ENCODE data around the gene PRRT1B.

DNA sequence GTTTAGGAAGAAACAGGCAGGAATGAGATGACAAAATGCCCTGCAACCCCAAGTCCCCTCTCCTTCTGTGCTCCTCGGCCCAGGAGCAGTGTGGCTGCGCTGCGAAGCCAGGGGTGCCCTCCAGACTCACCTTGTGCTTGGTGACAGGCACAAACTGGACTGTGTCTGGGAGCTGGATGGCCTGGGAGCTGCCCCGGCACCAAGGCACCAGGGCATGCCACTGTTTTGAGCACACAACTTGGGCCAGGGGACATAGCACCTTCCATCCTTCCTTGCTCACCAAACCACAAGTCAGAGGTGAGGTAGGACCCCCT is 51.1 kb downstream of the PRRT1B start:
- TF ChIP-seq, protein P1, sequence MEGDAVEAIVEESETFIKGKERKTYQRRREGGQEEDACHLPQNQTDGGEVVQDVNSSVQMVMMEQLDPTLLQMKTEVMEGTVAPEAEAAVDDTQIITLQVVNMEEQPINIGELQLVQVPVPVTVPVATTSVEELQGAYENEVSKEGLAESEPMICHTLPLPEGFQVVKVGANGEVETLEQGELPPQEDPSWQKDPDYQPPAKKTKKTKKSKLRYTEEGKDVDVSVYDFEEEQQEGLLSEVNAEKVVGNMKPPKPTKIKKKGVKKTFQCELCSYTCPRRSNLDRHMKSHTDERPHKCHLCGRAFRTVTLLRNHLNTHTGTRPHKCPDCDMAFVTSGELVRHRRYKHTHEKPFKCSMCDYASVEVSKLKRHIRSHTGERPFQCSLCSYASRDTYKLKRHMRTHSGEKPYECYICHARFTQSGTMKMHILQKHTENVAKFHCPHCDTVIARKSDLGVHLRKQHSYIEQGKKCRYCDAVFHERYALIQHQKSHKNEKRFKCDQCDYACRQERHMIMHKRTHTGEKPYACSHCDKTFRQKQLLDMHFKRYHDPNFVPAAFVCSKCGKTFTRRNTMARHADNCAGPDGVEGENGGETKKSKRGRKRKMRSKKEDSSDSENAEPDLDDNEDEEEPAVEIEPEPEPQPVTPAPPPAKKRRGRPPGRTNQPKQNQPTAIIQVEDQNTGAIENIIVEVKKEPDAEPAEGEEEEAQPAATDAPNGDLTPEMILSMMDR (conservative IDR thresholded peaks at IDR 0.05; ENCODE audit: low read depth, low read length), result no peak
- no peak for TF ChIP-seq EZH2 (IDR thresholded peaks at IDR 0.05; ENCODE audit: borderline replicate concordance, low read depth, low read length, poor library complexity, severe bottlenecking)
